H1 (cell line): ENCODE results near the gene CCDC136. TPM values are rescaled to one million over a fixed set of nuclear protein-coding genes. Genes with fewer than 3 reads are reported as not detected.

Source experiments
- CTCF ChIA-PET: fragments of 300-600 bp; sonication (Branson Sonifier 250); formaldehyde crosslinking; loops from one replicate; lab custom pipeline; 2021; ENCODE audit not compliant: partially characterized antibody; lab: Charles Lee
- POLR2A ChIA-PET: fragments of 300-600 bp; sonication (Branson Sonifier 250); formaldehyde crosslinking; loops from one replicate; lab custom pipeline; 2021; ENCODE audit warnings: inconsistent platforms; ENCODE audit not compliant: partially characterized antibody; lab: Charles Lee
- DNase-seq, 2 experiments: peaks; one replicate each; pipeline versions ENCODE4 v3.0.0 to v3.0.0-alpha.2; 2010 to 2022; ENCODE audit warnings: low spot score in 2 of 2, low read depth in 1 of 2, mixed read lengths in 1 of 2
- FAIRE-seq: peaks from 2 replicates; lab custom pipeline; 2011; peaks lifted over from hg19 to GRCh38; lab: Jason Lieb, UNC
- H2AFZ ChIP-seq: 2 replicates; pipeline ENCODE4 v1.8.1; 2012; ENCODE audit warnings: low read length, inconsistent platforms
- H2AK5ac ChIP-seq: 2 replicates; pipeline ENCODE4 v1.6.1; 2013; ENCODE audit warnings: low read depth, low read length
- H2BK120ac ChIP-seq: replicated peaks from 2 replicates; pipeline ENCODE3; 2013; ENCODE audit warnings: low read depth, low read length, inconsistent platforms
- H2BK12ac ChIP-seq: 2 replicates; pipeline ENCODE4 v1.6.1; 2013; ENCODE audit warnings: low read depth, low read length
- H2BK15ac ChIP-seq: 2 replicates; pipeline ENCODE4 v1.6.1; 2013; ENCODE audit warnings: low read length
- H2BK20ac ChIP-seq: 2 replicates; pipeline ENCODE4 v1.6.1; 2013; ENCODE audit warnings: low read length
- H2BK5ac ChIP-seq: 2 replicates; pipeline ENCODE4 v1.6.1; 2013; ENCODE audit warnings: low read depth, low read length
- H3K14ac ChIP-seq: 2 replicates; pipeline ENCODE4 v1.6.1; 2013; ENCODE audit warnings: inconsistent platforms; ENCODE audit not compliant: insufficient read length
- H3K18ac ChIP-seq: 2 replicates; pipeline ENCODE4 v1.6.1; 2013; ENCODE audit warnings: low read length; ENCODE audit errors: extremely low read depth
- H3K23ac ChIP-seq: 2 replicates; pipeline ENCODE4 v1.6.1; 2013; ENCODE audit warnings: inconsistent platforms; ENCODE audit not compliant: insufficient read length
- H3K23me2 ChIP-seq: 2 replicates; pipeline ENCODE4 v1.6.1; 2013; ENCODE audit warnings: low read depth, low read length
- H3K27ac ChIP-seq: 2 replicates; pipeline ENCODE4 v1.6.1; 2011; ENCODE audit warnings: low read depth, low read length, inconsistent platforms
- H3K27me3 ChIP-seq, 4 experiments: replicated peaks in 1 of 4; 1 replicate in 1 of 4; 2 replicates in 3 of 4; pipeline versions ENCODE4 v1.6.1 to v1.8.1; 2011 to 2013; ENCODE audit warnings: low read length in 3 of 4, mild to moderate bottlenecking in 3 of 4, inconsistent platforms in 2 of 4, mixed read lengths in 2 of 4, moderate library complexity in 1 of 4; ENCODE audit not compliant: control insufficient read depth in 3 of 4, insufficient read depth in 3 of 4; ENCODE audit errors: extremely low read depth in 1 of 4
- H3K36me3 ChIP-seq, 4 experiments: 2 replicates each; pipeline versions ENCODE4 v1.6.1 to v1.8.1; 2011 to 2013; ENCODE audit warnings: mild to moderate bottlenecking in 4 of 4, low read length in 3 of 4, moderate library complexity in 2 of 4, control low read depth in 1 of 4, inconsistent platforms in 1 of 4; ENCODE audit not compliant: insufficient read depth in 4 of 4, control insufficient read depth in 2 of 4
- H3K4ac ChIP-seq: replicated peaks from 2 replicates; pipeline ENCODE3; 2013; ENCODE audit warnings: low read length, low read depth, mixed read lengths, inconsistent platforms; ENCODE audit not compliant: insufficient read length
- H3K4me1 ChIP-seq, 4 experiments: replicated peaks in 1 of 4; 1 replicate in 1 of 4; 2 replicates in 3 of 4; pipeline versions ENCODE4 v1.6.1 to v1.8.1; 2011 to 2013; ENCODE audit warnings: low read length in 3 of 4, inconsistent platforms in 2 of 4, mixed read lengths in 1 of 4; ENCODE audit not compliant: insufficient read depth in 4 of 4, control insufficient read depth in 3 of 4
- H3K4me2 ChIP-seq, 2 experiments: 2 replicates each; pipeline versions ENCODE4 v1.6.1 to v1.8.1; 2011 to 2013; ENCODE audit warnings: low read depth in 2 of 2, low read length in 2 of 2, control low read depth in 1 of 2, inconsistent platforms in 1 of 2, mild to moderate bottlenecking in 1 of 2; ENCODE audit not compliant: insufficient read depth in 1 of 2
- H3K4me3 ChIP-seq, 4 experiments: fragments of 200-600, 300-600 bp in 1 of 4; sonication (generic), shearing (Covaris generic), sonication (Bioruptor Twin) in 1 of 4; 2 replicates each; pipeline versions ENCODE4 v1.5.1 to v1.8.1; 2011 to 2016; ENCODE audit warnings: low read length in 4 of 4, low read depth in 3 of 4, control low read depth in 2 of 4, inconsistent platforms in 2 of 4, mild to moderate bottlenecking in 2 of 4, mixed read lengths in 1 of 4, moderate library complexity in 1 of 4; ENCODE audit not compliant: insufficient read depth in 2 of 4; ENCODE audit errors: extremely low read depth in 1 of 4
- H3K56ac ChIP-seq: replicated peaks from 2 replicates; pipeline ENCODE3; 2013; ENCODE audit warnings: low read depth, mild to moderate bottlenecking, mixed read lengths, low read length, inconsistent platforms; ENCODE audit not compliant: insufficient read length
- H3K79me1 ChIP-seq: 2 replicates; pipeline ENCODE4 v1.6.1; 2013; ENCODE audit warnings: low read depth, low read length, control low read depth
- H3K79me2 ChIP-seq, 2 experiments: 2 replicates each; pipeline versions ENCODE4 v1.6.1 to v1.8.1; 2012 to 2013; ENCODE audit warnings: low read length in 2 of 2, mild to moderate bottlenecking in 2 of 2, inconsistent platforms in 1 of 2; ENCODE audit not compliant: insufficient read depth in 2 of 2, control insufficient read depth in 1 of 2
- H3K9ac ChIP-seq, 4 experiments: replicated peaks in 1 of 4; 1 replicate in 1 of 4; 2 replicates in 3 of 4; pipeline versions ENCODE4 v1.6.1 to v1.8.1; 2011 to 2013; ENCODE audit warnings: low read depth in 3 of 4, low read length in 3 of 4, control low read depth in 2 of 4, mild to moderate bottlenecking in 2 of 4, moderate library complexity in 2 of 4, inconsistent platforms in 1 of 4; ENCODE audit errors: extremely low read depth in 1 of 4
- H3K9me3 ChIP-seq, 2 experiments: 2 replicates each; pipeline versions ENCODE4 v1.6.1 to v1.8.1; 2012 to 2013; ENCODE audit warnings: mild to moderate bottlenecking in 2 of 2, moderate library complexity in 2 of 2, control low read depth in 1 of 2, inconsistent platforms in 1 of 2, low read depth in 1 of 2, low read length in 1 of 2, mixed read lengths in 1 of 2; ENCODE audit not compliant: insufficient read depth in 2 of 2
- H4K20me1 ChIP-seq, 2 experiments: replicated peaks in 1 of 2; 2 replicates each; pipeline versions ENCODE3 to v1.8.1; 2011 to 2013; ENCODE audit warnings: inconsistent platforms in 2 of 2, low read length in 2 of 2, mild to moderate bottlenecking in 1 of 2; ENCODE audit not compliant: insufficient read depth in 2 of 2, control insufficient read depth in 1 of 2
- H4K5ac ChIP-seq: 2 replicates; pipeline ENCODE4 v1.6.1; 2013; ENCODE audit warnings: low read length, low read depth, mixed read lengths, inconsistent platforms; ENCODE audit not compliant: insufficient read length
- H4K8ac ChIP-seq: 2 replicates; pipeline ENCODE4 v1.8.0; 2013; ENCODE audit warnings: mild to moderate bottlenecking, moderate library complexity, low read length, inconsistent platforms; ENCODE audit not compliant: insufficient read depth; ENCODE audit errors: extremely low read depth
- H4K91ac ChIP-seq: replicated peaks from 2 replicates; pipeline ENCODE3; 2013; ENCODE audit warnings: low read length, mixed read lengths, inconsistent platforms; ENCODE audit not compliant: insufficient read length
- HDAC6 ChIP-seq: IDR thresholded peaks from one replicate; pipeline ENCODE4 v1.7.1; 2012; ENCODE audit warnings: low read depth, mild to moderate bottlenecking, inconsistent platforms, low read length, moderate library complexity
- KDM1A ChIP-seq: fragments of 200-600, 300-600 bp; sonication (generic); IDR thresholded peaks from 2 replicates; pipeline ENCODE4 v1.7.1; 2016; ENCODE audit warnings: mild to moderate bottlenecking, low read length, borderline replicate concordance
- MAFK ChIP-seq: IDR thresholded peaks from 2 replicates; pipeline ENCODE4 v1.6.1; 2012; ENCODE audit warnings: low read depth, mild to moderate bottlenecking, improper control_type of control experiment, low read length
- RBBP5 ChIP-seq: IDR thresholded peaks from 2 replicates; pipeline ENCODE4 v1.7.1; 2012; ENCODE audit warnings: low read depth, mild to moderate bottlenecking, inconsistent platforms, low read length, moderate library complexity, borderline replicate concordance
- SIRT6 ChIP-seq: IDR thresholded peaks from one replicate; pipeline ENCODE4 v1.7.1; 2012; ENCODE audit warnings: low read length, inconsistent platforms
- SP1 ChIP-seq: IDR thresholded peaks from 2 replicates; pipeline ENCODE4 v1.6.1; 2011; ENCODE audit warnings: low read depth, low read length
- SP2 ChIP-seq: IDR thresholded peaks from 2 replicates; pipeline ENCODE4 v1.6.1; 2012; ENCODE audit warnings: mild to moderate bottlenecking, low read length, inconsistent platforms
- SRF ChIP-seq: IDR thresholded peaks from 2 replicates; pipeline ENCODE4 v1.6.1; 2011; ENCODE audit warnings: mild to moderate bottlenecking, low read depth, low read length, moderate library complexity
- SUZ12 ChIP-seq: fragments of 200-600 bp; sonication (generic); IDR thresholded peaks from 2 replicates; pipeline ENCODE4 v1.6.1; 2012; ENCODE audit warnings: mild to moderate bottlenecking, inconsistent platforms, low read length, moderate library complexity, mixed read lengths
- TCF12 ChIP-seq: IDR thresholded peaks from 2 replicates; pipeline ENCODE4 v1.6.1; 2011; ENCODE audit warnings: low read depth, mild to moderate bottlenecking, low read length
- YY1 ChIP-seq: IDR thresholded peaks from 2 replicates; pipeline ENCODE4 v1.6.1; 2011; ENCODE audit warnings: low read depth, mild to moderate bottlenecking, low read length
- ZNF274 ChIP-seq: IDR thresholded peaks from 2 replicates; pipeline ENCODE4 v1.7.0; 2012; ENCODE audit warnings: low read length, borderline replicate concordance; ENCODE audit errors: extremely low read depth
- WGBS, 2 experiments: shearing (Covaris generic) in 1 of 2; methylation state at CpG; one replicate each; pipeline versions ENCODE4 v1.1.6 to v1.1.7; 2013 to 2015; ENCODE audit warnings: low lambda C conversion rate in 2 of 2, mixed read lengths in 2 of 2, inconsistent platforms in 1 of 2, low coverage in 1 of 2, missing lambda C conversion rate in 1 of 2; ENCODE audit not compliant: insufficient replicate concordance in 2 of 2, insufficient coverage in 1 of 2, insufficient read length in 1 of 2; ENCODE audit errors: extremely low coverage in 1 of 2, missing lambda C conversion rate in 1 of 2; 5-methylcytosine and 5-hydroxymethylcytosine counted together
- polyA plus RNA-seq, 7 experiments: library from polyadenylated mRNA; depleted of rRNA in 3 of 7; stranded (reverse) in 5 of 7; unstranded in 2 of 7; fragments of >200 nt in 5 of 7; fragments of 200-250 nt in 2 of 7; gene quantifications; 1 replicate in 5 of 7; 2 replicates in 1 of 7; 4 replicates in 1 of 7; pipeline versions ENCODE4 v1.2.1 to v1.2.3, GENCODE V29; 2011 to 2013; ENCODE audit warnings: missing spikeins in 2 of 7, mixed read lengths in 2 of 7
- total RNA-seq: library from RNA; stranded (reverse); fragmentation: NEBNext Ultra II Directional; extraction: Animal tissue kit (Norgen Biotek cat#: 25700); gene quantifications from 2 replicates; pipeline ENCODE4 v1.2.1, GENCODE V29; 2021

CCDC136 gene
- total and polyA plus RNA-seq, 2 of the 8 experiments (the other 6 are each of a cell fraction or from before 2014, with no cell fraction given) = 35.6 to 47.7 TPM

DNA sequence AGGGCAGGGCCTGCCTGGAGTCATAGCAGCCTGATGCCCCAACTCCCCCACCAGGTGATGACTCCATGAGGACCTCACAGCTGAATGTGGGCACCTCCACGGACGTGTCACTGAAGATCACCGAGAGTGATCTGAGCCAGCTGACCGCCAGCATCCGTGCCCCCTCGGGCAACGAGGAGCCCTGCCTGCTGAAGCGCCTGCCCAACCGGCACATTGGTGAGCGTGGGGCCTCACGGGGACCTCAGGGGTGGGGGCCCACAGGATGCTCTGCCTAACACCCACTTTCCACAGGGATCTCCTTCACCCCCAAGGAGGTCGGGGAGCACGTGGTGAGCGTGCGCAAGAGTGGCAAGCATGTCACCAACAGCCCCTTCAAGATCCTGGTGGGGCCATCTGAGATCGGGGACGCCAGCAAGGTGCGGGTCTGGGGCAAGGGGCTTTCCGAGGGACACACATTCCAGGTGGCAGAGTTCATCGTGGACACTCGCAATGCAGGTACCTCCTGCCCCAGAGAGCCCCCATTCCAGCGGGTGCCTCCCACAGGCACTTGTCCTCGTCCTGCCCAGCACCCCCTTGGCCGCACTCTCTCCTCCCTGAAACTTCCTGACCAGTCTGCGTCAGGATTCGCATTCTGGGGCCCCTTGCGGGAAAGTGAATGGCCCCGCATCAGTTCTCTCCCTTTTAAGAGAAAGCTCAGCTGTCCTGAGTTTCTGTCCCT lies 60.9 kb downstream of the CCDC136 start:
- no peak overlapping the region for H3K18ac ChIP-seq
- WGBS, 2 experiments = 90% methylated on average over 26 of the region's 28 CpGs; no CpG with 5 or more reads in 1 of the 2 experiments
- no peak overlapping the region for H2BK12ac ChIP-seq
- no peaks in the 10 kb centered on the region for H3K79me2 ChIP-seq
- no peak overlapping the region for H2AFZ ChIP-seq
- H3K4ac ChIP-seq = no peak overlapping the region
- H4K20me1 ChIP-seq = peaks cover 0 to 2% of the 10 kb centered on the region in 2 experiments
- no peaks in the 10 kb centered on the region for H3K23me2 ChIP-seq
- no peaks in the 10 kb centered on the region for H3K9me3 ChIP-seq
- H2BK5ac ChIP-seq = no peak overlapping the region
- no peak overlapping the region for H2BK15ac ChIP-seq
- H2BK120ac ChIP-seq = no peak overlapping the region
- TF ChIP-seq SIRT6 = no peak
- no peak for TF ChIP-seq KDM1A
- no peak for TF ChIP-seq SRF
- TF ChIP-seq RBBP5 = no peak
- no peak for TF ChIP-seq TCF12
- no peak for TF ChIP-seq HDAC6
- no peak for TF ChIP-seq SP2
- TF ChIP-seq ZNF274 = no peak
- no peak for TF ChIP-seq SP1
- TF ChIP-seq YY1 = no peak
- no peak for TF ChIP-seq SUZ12
- TF ChIP-seq MAFK = no peak
- TF ChIP-seq, all 59 proteins: peak for 0
- CTCF ChIA-PET = interaction anchor here (0.8 to 1.8 kb wide), 4 partner anchors 10 to 31 kb away, joined by 3 to 6 read pairs (median 4); partner anchors contain the start of gene ATP6V1F
- no peak overlapping the region for H4K5ac ChIP-seq
- H3K4me3 ChIP-seq = no peak overlapping the region
- H3K27ac ChIP-seq = no peak overlapping the region
- POLR2A ChIA-PET = no interaction called here
- H3K79me1 ChIP-seq = no peaks in the 10 kb centered on the region
- no peak for DNase-seq
- FAIRE-seq = no peak
- H2AK5ac ChIP-seq = no peak overlapping the region
- no peaks in the 10 kb centered on the region; a peak in 1 of 7 replicates for H3K4me1 ChIP-seq
- H3K9ac ChIP-seq = no peak overlapping the region
- H3K56ac ChIP-seq = no peak overlapping the region
- H3K14ac ChIP-seq = no peak overlapping the region
- no peaks in the 10 kb centered on the region for H3K27me3 ChIP-seq
- H3K36me3 ChIP-seq = no peaks in the 10 kb centered on the region
- H4K91ac ChIP-seq = no peak overlapping the region
- no peak overlapping the region for H4K8ac ChIP-seq
- no peak overlapping the region for H2BK20ac ChIP-seq
- H3K23ac ChIP-seq = no peak overlapping the region
- H3K4me2 ChIP-seq = no peak overlapping the region
